Measurements from ENCODE around the gene KRT17.
"Not testable (repeated sequence)": the region's sequence is repeated elsewhere in the genome, so short reads cannot be mapped to it uniquely, and the experiment has no call there.

The KRT17 gene

DNA sequence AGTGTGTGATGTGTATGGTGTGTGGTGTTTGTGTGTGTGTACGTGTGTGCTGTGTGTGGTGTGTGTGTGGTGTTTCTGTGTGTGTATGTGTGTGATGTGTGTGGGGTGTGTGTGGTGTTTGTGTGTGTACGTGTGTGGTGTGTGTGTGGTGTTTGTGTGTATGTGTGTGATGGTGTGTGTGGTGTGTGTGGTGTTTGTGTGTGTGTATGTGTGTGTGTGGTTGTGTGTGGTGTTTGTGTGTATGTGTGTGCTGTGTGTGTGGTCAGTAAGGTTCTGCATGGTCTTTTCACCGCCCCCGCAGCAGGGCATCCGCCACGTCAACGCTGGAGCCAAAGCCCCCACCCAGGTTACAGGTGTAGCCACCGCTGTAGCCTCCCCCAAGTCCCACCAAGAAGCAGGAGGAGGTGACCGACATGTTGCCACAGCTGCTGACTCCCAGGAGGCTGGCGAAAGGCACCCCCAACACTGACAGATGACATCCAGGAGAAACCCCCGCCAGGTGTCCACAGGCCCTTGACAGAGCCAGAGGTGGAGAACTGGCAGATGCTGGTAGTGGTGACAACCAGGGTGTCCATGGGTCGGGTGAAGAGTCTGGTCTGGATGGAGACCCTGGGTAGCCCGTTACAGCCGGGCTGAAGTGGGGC, 9.3 kb upstream of the KRT17 start:
- no peak for DNase-seq

DNA sequence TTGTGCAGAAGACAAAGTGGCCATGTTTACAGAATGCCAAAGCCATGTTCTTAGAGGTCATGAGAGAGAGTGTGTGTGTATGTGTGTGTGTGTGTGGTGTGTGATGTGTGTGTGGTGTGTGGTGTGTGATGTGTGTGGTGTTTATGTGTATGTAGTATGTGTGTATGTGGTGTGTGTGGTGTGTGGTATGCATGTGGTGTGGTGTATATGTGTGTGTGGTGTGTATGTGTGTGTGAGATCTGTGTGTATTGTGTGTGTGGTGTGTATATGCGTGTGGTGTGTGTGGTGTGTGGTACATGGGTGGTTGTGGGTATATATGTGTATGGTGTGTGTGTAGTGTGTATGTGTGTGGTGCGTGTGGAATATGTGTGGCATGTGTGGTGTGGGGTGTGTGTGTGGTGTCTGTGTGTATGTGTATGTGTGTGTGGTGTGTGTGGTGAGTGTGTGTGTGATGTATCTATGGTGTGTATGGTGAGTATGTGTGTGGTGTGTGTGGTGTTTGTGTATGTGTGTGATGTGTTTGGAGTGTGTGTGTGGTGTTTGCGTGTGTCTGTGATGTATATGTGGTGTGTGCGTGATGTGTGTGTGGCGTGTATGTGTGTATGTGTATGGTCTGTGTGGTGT, 8.2 kb upstream of the KRT17 start:
- no peak for DNase-seq

DNA sequence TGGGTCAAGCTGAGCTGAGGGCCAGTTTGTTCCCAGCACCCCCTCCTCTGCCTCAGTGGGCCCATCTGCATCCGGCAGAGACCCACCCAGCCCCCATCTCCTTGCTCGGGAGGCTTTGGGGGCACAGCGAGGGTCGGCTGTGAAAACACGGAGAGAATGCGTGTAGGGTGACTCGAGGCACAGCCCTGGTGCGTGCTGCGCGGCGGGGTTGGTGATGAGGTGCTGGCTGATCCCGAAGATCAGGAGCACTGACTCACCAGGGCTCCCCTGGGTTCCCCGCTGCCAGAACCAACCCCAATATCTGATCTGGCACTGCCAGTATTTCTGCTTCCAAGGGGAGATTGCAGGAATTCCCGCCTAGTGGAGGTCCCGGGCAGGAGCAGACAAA, 7.5 kb upstream of the KRT17 start:
- no peak for DNase-seq

DNA sequence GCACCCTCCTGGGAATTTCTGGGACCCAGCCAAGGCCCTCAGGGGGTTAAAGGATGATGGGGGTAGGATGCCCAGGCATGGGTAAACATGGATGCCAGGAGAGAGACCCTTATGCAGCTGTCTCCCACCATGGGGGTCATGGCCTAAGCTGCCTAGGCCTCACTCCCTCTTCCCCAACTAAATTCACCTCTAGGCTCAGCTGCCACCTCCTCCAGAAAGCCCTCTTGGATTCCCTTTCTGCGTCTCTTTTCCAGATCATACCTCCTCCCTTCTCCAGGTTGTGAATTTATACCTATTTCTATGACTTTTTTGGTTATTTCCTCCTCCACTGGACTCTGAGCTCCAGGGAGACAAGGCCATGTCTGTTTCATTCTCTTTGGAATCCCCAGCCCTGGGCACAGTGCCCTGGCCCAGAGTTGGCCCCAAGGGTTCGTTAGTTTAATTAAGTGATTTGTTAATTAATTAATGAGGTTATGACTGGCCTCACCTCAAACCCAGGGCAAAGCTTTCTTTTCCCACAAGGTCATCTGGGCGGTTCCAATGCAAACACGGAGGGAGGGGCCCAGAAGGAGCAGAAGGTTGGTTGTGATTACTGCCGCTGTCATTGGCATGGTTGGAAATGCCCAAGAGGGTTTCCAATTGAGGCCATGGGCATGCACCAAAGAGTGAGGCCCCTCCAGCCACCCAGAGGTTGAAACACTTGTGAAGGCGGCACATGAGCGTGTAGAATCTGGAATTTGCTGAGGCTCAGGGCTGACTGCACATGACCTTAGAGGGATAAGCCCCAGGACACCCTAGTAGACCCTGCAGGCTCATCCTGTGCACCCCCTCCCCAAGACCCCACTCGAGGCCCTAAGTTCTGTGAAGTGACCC, 6.9 kb upstream of the KRT17 start:
- no peak for DNase-seq

DNA sequence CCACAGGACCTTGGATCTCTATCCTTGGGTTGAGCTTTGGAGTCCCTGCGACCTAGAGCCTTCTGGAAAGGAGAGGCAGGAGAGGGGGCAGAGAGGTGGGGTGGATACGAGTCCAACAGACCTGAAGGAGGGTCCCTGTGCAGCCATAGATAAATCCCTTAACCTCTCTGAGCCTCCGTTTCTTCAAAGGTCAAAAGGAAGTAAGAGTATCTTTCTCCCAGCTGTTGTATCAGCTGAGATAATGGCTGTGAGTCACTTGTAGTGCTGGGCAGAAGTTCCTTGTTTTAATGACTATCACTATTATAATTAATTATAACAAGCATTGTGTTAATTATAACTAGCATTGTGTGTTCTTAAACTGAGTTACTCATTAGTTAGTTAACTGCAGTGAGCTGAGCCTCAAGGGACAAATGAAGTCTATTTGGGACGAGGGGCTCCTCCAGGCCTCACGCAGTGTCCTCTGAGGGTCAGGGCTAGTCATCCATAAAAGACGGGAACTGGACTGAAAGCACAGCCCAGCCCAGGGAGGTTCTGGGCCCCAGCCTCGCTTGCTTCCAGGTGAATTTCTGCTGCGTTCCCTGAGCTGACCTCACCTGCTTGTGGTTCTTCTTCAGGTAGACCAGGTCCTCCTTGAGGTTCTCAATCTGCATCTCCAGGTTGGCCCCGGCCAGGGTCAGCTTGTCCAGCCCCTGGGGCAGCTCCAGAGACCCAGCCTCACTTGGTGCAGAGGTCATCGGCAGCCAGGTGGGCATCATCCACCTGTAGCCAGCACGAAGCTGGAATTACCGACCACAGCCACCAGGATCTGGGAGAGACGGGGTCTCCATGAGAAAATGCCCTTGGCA, 5.7 kb upstream of the KRT17 start:
- no peak for DNase-seq

DNA sequence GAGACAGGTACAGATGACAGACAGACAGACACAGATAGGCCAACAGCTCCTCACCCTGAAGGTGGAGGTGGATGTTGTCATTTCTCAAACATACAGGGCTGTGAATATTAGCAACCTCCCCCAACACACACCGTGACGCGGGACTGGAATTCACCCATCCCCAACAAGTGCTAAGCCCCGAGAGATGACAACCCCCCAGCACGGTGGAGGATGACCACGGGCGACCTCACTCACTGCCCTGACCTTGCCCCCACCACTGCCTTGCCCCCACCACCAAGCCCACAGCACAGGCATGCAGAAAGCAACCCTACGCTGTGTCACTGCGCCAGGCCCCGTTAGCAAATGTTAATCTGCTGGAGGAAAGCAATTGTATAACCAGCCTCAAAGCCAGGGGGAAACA, 4.9 kb upstream of the KRT17 start:
- no peak for DNase-seq

DNA sequence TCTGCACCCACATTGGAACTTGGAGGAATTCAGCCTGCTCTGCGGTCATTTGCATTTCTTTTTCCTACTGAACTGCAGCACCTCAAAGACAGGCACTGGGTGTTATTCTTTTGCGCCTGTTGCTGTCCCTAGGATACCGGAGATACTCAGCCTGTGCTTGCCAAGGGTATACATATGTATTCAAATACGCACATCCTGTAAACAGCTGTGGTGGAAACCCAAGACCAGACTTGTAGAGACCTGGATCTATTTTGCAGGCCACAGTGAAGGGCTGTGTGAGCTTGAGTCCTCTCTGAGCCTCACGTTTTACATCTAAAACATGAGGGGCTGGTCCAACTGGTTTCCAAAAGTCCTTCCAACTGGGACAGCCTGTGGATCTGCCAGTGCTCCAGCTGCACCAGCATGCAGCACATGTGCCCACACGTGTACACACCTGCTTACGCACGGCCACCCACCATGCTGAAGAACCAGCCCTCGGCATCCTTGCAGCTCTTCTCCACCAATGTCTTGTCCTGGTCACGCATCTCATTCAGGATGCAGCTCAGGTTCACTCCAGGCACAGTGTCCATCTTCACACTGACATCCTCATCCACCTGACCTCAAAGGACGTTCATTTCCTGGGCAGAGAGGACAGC, 4.4 kb upstream of the KRT17 start:
- DNase-seq: not testable (repeated sequence)

DNA sequence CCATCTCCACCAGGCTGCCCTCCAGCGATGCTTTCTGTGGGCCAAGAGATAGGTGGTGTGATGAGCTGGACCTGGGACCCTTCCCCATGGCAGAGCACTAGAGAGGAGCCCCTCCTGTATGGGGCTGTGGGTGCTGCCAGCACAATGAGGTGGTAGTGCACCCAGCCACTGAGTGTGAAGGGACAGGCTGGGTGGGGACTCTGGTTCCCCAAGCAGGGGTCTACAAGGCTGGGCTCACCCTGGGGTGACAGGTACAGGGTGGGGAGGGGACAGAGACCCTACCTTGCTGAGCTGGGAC, 3.6 kb upstream of the KRT17 start:
- DNase-seq: not testable (repeated sequence)

DNA sequence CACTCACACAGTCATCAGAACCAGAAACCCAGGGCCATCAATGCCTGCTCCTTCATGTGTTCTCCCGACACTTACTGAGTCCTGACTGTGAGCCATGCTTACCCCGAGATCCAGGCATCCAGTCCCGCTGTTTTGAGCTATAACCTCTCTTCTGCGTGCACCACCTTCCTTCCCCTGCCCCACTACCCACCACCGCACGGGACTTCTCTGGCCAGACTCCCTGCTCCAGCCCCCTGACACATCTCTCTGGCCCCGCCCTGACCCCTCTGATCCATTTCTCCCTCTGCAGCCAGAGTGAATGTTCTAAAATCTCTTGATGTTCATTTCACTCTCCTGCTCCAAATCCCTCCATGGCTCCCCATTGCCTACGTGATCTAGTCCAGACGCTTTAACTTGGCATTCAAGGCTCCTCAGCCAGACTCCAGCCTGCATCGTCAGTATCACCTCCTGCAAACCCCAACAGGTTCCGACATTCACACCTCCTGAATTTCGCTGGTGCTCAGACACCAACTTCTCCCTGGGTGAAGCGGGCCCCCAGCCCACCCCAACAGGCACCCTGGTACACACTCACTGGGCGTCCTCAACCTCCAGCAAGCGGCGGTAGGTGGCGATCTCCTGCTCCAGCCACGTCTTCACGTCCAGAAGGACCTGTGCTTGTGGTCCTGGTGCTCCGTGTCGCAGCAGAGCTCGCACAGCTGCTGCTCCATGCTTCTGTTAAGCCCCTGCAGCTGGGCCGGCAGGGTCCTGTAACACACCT, 3.1 kb upstream of the KRT17 start:
- DNase-seq: no peak

DNA sequence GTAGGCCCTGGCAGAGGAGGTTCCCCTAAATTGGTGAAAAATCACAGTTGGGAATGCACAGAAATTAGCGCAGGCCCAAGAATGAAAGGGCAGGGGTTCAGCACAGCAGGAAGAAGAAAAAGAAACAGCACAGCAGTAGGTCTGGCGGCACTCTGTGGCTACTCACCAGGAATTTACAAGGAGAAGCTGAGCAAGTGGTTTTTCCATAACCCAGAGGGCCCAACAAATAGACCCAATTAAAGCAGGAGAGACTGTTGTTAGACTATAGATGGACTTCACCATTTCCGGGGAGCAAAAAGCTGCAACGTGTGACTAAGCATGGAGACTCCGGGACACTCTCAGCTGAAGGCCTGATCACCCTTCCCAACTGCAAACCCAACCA, 2.5 kb upstream of the KRT17 start:
- not testable (repeated sequence) for DNase-seq

DNA sequence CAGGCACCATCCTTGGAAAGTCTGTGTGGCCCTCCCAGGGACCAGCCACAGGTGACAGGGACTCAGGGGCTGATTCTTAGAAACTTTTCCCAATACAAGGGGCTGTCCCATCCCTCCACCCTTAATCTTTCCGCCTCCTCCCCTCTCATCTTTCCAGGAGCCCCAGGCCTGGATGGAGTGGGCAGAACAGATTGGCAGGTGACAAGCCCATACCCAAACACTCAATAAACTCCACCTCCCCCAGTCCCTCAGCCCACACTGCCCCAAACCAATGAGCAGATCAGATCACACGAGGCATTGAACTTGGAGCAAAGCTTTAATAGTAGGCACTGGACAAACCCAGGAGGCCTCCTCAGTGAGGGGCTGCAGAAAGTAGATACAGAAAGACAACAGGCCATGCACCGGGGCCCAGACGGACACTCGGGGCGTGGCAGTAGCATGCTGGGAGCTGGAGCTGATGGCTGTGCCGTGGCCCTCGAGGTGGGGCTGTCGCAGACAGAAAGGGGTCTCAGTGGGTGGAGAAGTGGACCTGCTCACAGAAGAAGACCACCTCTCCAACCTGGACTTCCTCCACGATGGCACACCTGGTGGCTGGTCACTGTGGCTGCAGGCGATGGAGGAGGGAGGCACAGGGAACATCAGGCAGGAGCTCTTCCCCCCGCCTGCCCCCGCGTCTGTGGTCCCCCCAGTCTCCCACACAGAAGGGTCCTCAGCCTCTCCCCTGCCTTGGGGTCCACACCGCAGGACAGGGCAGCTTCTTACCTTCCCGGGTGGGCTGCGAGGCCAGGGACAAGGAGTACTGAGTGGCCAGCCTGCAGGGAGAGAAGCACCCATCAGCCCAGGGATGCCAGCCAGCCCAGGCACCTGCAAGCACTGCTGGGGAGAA, 1.9 kb upstream of the KRT17 start:
- not testable (repeated sequence) for DNase-seq

DNA sequence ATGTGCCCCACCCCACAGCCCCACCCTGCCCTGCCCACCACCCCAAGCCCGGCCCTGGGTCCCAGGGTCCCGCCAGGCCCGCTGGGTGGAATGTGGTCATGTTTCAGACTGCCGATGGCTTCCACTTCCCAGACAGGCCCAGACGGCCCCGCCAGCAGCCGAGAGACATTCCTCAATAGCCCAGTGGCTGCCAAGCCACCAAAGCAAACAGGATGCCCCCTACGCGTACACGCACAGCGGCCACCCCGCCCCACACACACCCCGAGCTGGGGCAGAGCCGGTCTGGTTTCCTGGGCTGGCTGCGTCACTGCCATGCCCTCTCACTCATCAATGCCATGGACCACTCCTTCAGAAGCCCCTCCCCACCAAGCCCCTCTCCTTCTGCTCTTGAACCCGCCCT, 1.2 kb upstream of the KRT17 start:
- DNase-seq: no peak

DNA sequence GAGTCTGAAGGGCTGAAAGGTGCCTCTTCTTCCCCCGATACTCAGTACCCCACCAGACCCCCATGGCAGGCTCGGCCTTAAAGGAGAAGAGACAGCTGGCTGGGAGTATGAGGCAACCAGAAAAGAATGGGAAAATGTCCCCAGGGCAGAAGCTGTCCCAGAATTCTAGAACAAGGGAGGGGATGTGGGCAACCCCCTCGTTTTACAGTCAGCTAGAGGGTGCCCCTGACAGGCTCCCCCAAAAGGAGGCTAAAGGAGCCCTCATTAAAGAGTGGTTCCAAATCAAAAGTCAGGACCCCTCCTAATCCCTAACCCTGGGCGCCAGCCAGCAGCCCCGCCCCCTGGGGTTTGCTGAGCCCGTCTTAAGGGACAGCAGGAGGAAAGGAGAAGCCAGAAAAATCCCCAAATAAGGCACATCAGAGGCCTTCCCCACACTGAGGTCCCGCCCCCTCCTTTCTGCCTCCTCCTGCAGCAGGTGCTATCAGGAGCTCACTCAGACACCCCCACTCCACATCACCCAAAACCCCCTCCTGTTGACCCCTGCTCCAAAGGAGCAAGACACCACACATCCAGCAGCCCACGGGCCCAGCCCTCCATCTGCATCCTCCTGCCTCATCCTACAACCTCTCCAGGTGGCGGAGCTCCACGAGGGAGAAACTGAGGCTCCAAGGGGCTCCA, 1.1 kb downstream of the KRT17 start:
- DNase-seq: not testable (repeated sequence)

DNA sequence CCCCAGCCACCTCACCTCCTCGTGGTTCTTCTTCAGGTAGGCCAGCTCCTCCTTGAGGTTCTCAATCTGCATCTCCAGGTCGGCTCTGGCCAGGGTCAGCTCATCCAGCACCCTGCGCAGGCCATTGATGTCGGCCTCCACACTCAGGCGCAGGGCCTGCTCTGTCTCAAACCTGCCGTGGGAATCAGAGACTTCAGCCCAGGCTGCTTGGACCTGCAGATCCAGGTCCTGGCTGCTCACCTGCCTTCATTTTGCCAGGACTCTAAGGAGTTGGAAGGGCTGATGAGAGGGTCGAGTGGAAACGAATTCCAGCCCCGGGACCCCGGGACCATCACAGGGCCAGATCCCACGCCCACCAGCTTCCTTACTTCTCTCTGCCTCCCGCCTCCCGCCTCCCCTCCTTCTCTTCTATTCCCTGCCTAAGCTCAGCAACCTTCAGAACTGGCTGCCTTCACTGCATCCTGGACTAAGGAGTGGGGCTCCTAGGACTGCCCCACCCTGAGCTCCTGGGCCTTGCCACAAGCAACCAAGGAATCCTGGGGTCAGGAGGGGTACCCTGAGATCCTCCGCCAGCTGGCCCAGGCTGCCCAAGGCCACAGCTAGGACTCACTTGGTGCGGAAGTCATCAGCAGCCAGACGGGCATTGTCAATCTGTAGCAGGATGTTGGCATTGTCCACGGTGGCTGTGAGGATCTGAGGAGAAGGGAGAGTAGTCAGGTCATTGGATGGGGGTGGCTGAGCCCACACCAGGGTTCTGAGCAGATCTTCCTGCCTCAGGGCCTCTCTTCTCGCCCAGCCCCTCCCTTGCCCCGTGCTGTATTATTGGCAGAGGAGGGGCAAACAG, 1.8 kb downstream of the KRT17 start:
- not testable (repeated sequence) for DNase-seq

DNA sequence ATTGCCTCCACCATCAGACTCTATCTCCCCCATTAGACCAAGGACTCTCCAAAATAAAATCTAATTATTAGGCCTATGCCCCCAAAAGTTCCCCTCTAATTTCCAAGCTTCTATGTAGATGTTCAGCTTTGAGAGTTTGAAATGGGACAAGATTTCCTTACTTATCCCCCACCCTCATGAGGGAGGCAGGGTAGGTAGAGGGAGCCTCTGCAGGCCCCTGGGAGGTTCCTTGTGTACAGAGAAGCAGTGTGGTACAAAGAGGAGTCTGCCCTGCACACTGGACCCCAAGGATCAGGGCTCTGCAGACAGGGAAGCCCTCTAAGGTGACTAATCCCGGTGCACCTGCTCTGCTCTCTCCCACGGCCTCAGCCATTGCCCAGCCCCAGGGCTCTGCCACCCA, 2.5 kb downstream of the KRT17 start:
- DNase-seq: no peak

DNA sequence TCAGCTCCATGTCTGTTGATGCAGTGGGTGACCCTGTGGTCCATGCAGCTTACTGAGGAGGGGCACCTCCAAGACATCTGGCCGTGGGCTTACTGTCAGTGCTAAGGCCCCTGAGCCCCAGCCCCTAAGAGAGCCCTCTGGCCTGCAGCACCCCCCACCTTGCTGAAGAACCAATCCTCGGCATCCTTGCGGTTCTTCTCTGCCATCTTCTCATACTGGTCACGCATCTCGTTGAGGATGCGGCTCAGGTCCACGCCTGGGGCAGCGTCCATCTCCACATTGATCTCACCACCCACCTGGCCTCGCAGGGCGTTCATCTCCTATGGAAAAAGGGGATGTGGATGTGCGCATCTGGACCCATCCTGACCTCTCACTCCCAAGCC, 2.9 kb downstream of the KRT17 start:
- not testable (repeated sequence) for DNase-seq

DNA sequence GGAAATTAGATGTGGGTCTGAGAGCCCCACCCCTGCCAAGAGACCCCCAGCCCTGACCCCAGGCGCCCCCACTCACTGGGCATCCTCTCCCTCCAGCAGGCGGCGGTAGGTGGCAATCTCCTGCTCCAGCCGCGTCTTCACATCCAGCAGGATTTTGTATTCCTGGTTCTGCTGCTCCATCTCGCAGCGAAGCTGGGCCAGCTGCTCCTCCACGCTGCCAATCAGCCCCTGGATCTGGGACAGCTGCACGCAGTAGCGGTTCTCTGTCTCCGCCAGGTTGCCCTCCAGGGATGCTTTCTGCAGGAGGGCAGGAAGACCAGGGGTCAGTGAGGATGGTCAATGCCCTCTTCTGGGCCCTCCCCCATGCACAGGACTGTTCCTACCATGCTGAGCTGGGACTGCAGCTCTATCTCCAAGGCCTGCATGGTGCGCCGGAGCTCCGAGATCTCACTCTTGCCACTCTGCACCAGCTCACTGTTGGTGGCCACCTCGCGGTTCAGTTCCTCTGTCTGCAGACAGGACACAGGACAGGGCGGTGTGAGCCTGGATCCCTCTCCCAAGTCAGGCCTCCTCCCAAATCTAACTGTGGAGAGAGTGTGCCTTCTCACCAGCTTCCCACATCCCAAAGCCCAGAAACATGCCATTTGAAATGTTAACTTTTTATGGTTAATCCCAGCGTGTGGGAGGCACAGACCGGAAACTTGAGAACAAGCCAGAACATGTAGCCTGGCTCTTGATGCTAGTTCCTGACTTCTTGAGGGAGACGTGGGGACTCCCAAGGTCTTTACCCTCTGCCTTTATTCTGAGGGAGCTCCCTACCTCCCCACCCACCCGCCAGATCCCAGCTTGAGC, 3.6 kb downstream of the KRT17 start:
- no peak for DNase-seq

DNA sequence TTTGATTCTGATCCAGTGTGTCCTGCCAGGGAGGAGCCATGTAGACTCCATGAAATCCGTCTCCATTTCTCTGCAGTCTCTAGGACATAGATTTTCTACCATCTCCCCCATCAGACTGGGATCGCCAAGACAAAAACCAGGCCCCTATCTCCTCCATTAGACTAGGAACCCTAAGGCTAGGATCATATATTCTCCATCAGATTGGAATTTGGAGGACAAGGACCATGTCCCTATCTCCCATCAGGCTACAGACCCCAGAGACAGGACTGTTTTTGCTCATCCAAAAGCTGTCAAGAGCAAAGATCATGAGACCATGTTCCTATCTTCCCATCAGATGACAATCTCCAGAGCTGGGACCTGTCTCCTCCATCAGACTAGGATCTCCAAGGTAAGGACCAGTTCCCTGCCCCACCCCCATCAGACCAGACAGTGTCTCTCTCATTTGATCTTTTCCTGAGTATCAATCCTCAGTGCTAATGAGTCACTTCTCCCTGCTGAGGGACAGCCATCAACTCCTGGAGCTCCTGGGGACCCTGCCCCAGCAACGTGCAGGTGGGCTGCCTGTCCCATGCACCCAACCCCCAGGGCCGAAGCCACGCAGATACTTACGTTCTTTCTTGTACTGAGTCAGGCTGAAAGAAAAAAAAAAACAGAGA, 4.3 kb downstream of the KRT17 start:
- not testable (repeated sequence) for DNase-seq
